Gastrocnemius medialis (tissue), 4 donors: ENCODE measurements around the gene ST6GALNAC6.

Experiments used
- POLR2A ChIP-seq, 2 donors: fragments of 450-650 bp; IDR thresholded peaks; one replicate each; pipeline ENCODE4 v1.6.1; 2017; ENCODE audit warnings: antibody characterized with exemption in 2 of 2, mild to moderate bottlenecking in 2 of 2, moderate library complexity in 2 of 2
- TF ChIP-seq, protein P1 (sequence below), 5 experiments: fragments of 450-650 bp in 3 of 5; fragments of 200-600 bp in 2 of 5; sonication (generic) in 2 of 5; IDR thresholded peaks in 4 of 5; conservative IDR thresholded peaks in 1 of 5; 1 replicate in 4 of 5; 2 replicates in 1 of 5; pipeline ENCODE4 v1.5.1; 2016 to 2019; ENCODE audit warnings: antibody characterized with exemption in 5 of 5, mild to moderate bottlenecking in 3 of 5, moderate library complexity in 3 of 5

DNA sequence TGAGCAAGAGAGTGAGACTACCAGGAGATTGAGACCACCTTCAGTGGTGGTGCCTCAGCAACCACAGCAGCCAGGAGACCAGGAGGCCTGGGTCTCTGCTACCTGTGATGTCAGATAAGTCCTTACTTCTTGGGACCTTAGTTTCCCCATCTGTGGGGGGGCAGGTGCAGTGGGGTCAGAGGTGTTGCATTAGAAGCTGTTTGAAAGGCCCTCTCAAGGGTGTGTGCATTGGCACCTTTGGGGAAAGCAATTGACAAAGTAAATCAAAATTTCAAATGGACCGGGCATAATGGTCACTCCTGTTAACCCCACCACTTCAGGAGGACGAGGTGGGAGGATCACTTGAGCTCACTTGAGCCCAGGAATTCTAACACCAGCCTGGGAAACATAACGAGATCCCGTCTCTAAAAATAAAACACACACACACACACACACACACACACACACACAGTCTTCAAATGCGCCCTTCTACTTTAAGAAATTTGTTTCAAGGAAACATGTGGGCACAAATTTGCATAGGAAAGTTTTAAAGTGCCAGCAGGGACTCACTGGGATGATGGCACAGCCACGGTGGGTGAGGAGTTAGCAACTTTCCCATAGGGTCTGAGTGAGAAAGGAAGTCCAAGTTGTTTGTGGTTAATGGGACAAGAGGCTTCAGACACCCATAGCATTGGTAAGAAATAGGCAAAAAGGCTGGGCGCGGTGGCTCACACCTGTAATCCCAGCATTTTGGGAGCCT is 20.6 kb downstream of the ST6GALNAC6 start:
- TF ChIP-seq, protein P1, sequence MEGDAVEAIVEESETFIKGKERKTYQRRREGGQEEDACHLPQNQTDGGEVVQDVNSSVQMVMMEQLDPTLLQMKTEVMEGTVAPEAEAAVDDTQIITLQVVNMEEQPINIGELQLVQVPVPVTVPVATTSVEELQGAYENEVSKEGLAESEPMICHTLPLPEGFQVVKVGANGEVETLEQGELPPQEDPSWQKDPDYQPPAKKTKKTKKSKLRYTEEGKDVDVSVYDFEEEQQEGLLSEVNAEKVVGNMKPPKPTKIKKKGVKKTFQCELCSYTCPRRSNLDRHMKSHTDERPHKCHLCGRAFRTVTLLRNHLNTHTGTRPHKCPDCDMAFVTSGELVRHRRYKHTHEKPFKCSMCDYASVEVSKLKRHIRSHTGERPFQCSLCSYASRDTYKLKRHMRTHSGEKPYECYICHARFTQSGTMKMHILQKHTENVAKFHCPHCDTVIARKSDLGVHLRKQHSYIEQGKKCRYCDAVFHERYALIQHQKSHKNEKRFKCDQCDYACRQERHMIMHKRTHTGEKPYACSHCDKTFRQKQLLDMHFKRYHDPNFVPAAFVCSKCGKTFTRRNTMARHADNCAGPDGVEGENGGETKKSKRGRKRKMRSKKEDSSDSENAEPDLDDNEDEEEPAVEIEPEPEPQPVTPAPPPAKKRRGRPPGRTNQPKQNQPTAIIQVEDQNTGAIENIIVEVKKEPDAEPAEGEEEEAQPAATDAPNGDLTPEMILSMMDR (IDR thresholded peaks at IDR 0.05 in 4 of 5, conservative IDR thresholded peaks at IDR 0.05 in 1 of 5) = no peak
- TF ChIP-seq POLR2A (IDR thresholded peaks at IDR 0.05) = no peak
